ENCODE results near the gene HOXC5.

Gene HOXC5

DNA sequence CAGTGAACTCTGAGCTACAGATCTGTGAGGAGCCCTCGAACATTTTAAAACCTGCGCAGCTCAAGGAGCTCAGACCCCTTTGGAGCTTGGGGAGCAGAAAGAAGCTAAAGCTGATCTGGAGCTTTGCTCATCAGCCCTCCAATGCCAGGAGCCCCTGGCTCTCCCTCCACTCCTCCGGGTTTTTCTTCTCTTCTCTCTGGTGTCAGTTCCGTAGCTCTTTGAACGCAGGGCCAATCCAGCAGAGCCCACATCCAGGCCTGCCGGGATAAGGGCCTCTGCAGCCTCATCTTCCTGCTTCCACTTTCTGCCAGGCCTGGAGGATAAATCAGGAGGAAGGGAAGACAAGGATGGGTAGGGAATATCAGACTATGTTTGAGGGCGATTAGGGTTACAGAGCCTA is 26.8 kb downstream of the HOXC5 start:
- ChIA-PET POLR2A (ENCODE audit: low non-redundant PET) (no interaction called here), CTCF (interaction anchor here (0.6 to 1.2 kb wide), 2 partner anchors 19 to 23 kb away, joined by 3 read pairs; no protein-coding TSS in a partner anchor)
- DNase-seq (ENCODE audit: low spot score), result no peak
- H3K27ac ChIP-seq, result no peak overlapping the region
- TF ChIP-seq, protein P1, sequence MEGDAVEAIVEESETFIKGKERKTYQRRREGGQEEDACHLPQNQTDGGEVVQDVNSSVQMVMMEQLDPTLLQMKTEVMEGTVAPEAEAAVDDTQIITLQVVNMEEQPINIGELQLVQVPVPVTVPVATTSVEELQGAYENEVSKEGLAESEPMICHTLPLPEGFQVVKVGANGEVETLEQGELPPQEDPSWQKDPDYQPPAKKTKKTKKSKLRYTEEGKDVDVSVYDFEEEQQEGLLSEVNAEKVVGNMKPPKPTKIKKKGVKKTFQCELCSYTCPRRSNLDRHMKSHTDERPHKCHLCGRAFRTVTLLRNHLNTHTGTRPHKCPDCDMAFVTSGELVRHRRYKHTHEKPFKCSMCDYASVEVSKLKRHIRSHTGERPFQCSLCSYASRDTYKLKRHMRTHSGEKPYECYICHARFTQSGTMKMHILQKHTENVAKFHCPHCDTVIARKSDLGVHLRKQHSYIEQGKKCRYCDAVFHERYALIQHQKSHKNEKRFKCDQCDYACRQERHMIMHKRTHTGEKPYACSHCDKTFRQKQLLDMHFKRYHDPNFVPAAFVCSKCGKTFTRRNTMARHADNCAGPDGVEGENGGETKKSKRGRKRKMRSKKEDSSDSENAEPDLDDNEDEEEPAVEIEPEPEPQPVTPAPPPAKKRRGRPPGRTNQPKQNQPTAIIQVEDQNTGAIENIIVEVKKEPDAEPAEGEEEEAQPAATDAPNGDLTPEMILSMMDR (conservative IDR thresholded peaks at IDR 0.05; ENCODE audit: low read depth), result no peak

GRCh38 chr12:54060174-54060974 is 27.5 kb downstream of the HOXC5 start:
- TF ChIP-seq, protein P1 (conservative IDR thresholded peaks at IDR 0.05; ENCODE audit: low read depth), result no peak
- CTCF ChIA-PET, result interaction anchor here (0.6 kb wide), 1 partner anchor 312 kb away, joined by 3 read pairs; no protein-coding TSS in a partner anchor
- H3K27ac ChIP-seq, result no peak overlapping the region
- POLR2A ChIA-PET (ENCODE audit: low non-redundant PET), result no interaction called here
- DNase-seq (ENCODE audit: low spot score), result no peak

DNA sequence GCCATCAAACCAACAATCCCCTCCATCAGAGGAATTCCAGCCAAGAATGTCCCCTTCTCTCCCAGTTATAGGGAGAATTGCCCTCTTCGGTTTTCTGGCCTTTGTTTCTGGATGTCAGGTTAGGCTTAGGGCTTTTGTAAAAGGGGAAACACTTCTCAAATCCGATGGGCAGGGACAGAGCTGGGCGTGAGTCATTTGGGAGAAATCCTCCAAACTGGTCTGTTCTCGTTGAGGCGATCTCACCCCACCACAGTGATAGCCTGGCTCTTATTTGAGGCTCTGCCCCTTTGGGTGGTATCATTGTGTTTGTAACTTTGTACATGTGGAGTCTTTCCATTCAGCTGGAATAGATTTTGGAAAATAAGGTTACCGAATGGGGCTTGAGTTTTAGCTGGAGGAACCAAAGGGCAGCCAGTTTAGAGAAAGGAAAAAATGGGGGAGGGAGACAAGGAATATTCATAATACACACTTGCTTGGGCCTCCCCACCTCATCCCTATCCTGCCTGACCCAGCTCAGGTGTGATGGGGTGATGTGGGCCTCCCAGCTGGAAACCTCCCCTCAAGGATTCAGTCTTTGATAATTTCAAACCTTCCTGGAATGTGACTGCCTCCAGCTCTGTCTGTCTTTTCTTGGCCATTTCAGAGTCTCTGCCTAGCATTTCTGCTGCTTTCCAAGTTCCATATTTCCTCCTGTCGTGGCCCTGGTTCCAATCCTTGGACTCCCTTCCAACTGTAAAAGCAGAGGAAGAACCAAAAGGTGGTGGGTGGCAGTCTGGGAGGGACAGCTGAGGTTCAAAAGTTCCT is 28.3 kb downstream of the HOXC5 start:
- ChIA-PET CTCF (interaction anchor here (0.6 kb wide), 1 partner anchor 312 kb away, joined by 3 read pairs; no protein-coding TSS in a partner anchor), POLR2A (ENCODE audit: low non-redundant PET) (no interaction called here)
- TF ChIP-seq, protein P1 (conservative IDR thresholded peaks at IDR 0.05; ENCODE audit: low read depth), result no peak
- no peak overlapping the region for H3K27ac ChIP-seq
- DNase-seq (ENCODE audit: low spot score), result peak; percentile 41

- ChIA-PET POLR2A (ENCODE audit: low non-redundant PET) (no interaction called here), CTCF (interaction anchor here (0.9 to 1.3 kb wide), 2 partner anchors 11 to 135 kb away, joined by 3 read pairs; no protein-coding TSS in a partner anchor)
- no peak overlapping the region for H3K27ac ChIP-seq
- DNase-seq (ENCODE audit: low spot score), result no peak
- TF ChIP-seq, protein P1 (conservative IDR thresholded peaks at IDR 0.05; ENCODE audit: low read depth), result no peak
Measured at GRCh38 chr12:54065677-54066076, 32.8 kb downstream of the HOXC5 start.

- H3K27ac ChIP-seq, result no peak overlapping the region
- no peak for DNase-seq (ENCODE audit: low spot score)
- ChIA-PET CTCF (interaction anchor here (1.3 kb wide), 1 partner anchor 135 kb away, joined by 3 read pairs; no protein-coding TSS in a partner anchor), POLR2A (ENCODE audit: low non-redundant PET) (no interaction called here)
- TF ChIP-seq, protein P1 (conservative IDR thresholded peaks at IDR 0.05; ENCODE audit: low read depth), result no peak
Measured at GRCh38 chr12:54066408-54066807, 33.6 kb downstream of the HOXC5 start.

- peak; percentile 52 for DNase-seq (ENCODE audit: low spot score)
- TF ChIP-seq, protein P1 (conservative IDR thresholded peaks at IDR 0.05; ENCODE audit: low read depth), result no peak
- H3K27ac ChIP-seq, result no peak overlapping the region
- ChIA-PET CTCF (no interaction called here), POLR2A (ENCODE audit: low non-redundant PET) (no interaction called here)
Measured at GRCh38 chr12:54068418-54069070, 35.7 kb downstream of the HOXC5 start.
